Uterus (tissue), 4 donors: Measurements from ENCODE around the gene ARHGEF16. TPM values are rescaled to one million over a fixed set of nuclear protein-coding genes. Genes with fewer than 3 reads are reported as not detected.

Experiments used
- DNase-seq, 2 donors: peaks; one replicate each; pipeline ENCODE4 v3.0.0-alpha.2; 2019 to 2020
- H3K27ac ChIP-seq, 2 donors: fragments of 200-600 bp; sonication (generic); 1 replicate in 1 of 2; 2 replicates in 1 of 2; pipeline ENCODE4 v1.5.1; 2016 to 2018
- H3K27me3 ChIP-seq, 2 donors: fragments of 200-600 bp; sonication (generic); one replicate each; pipeline ENCODE4 v1.5.1; 2018 to 2019; ENCODE audit warnings: control low read depth in 1 of 2
- H3K36me3 ChIP-seq, 2 donors: fragments of 200-600 bp; sonication (generic); one replicate each; pipeline ENCODE4 v1.5.1; 2019; ENCODE audit warnings: control low read depth in 1 of 2
- H3K4me1 ChIP-seq, 2 donors: fragments of 200-600 bp; sonication (generic); one replicate each; pipeline ENCODE4 v1.5.1; 2018 to 2019; ENCODE audit warnings: control low read depth in 1 of 2
- H3K4me3 ChIP-seq, 2 donors: fragments of 200-600 bp; sonication (generic); 1 replicate in 1 of 2; 2 replicates in 1 of 2; pipeline ENCODE4 v1.5.1; 2018 to 2019; ENCODE audit warnings: mild to moderate bottlenecking in 1 of 2
- H3K9me3 ChIP-seq, 2 donors: fragments of 200-600 bp; sonication (generic); one replicate each; pipeline ENCODE4 v1.5.1; 2019; ENCODE audit warnings: control low read depth in 1 of 2
- CTCF ChIP-seq, 4 experiments: fragments of 200-600 bp in 2 of 4; fragments of 450-650 bp in 2 of 4; sonication (generic) in 2 of 4; IDR thresholded peaks; one replicate each; pipeline ENCODE4 v1.5.1; 2016 to 2019; ENCODE audit warnings: antibody characterized with exemption in 4 of 4, mild to moderate bottlenecking in 2 of 4, moderate library complexity in 1 of 4
- POLR2A ChIP-seq, 2 donors: fragments of 450-650 bp; IDR thresholded peaks; one replicate each; pipeline ENCODE4 v1.6.1; 2016; ENCODE audit warnings: antibody characterized with exemption in 2 of 2, mild to moderate bottlenecking in 1 of 2, moderate library complexity in 1 of 2
- intact Hi-C: fragments of 100-400 bp; cut with DNase I; formaldehyde crosslinking; loops from one replicate; pipeline ENCODE4 v1.15.1; 2023; ENCODE audit warnings: low total_unique reads
- total RNA-seq, 4 donors: library from RNA; depleted of rRNA in 3 of 4; stranded (reverse); fragments of >200 nt in 3 of 4; gene quantifications; one replicate each; pipeline versions ENCODE4 v1.1.0 to v1.2.4, GENCODE V29; 2014 to 2023
- donor health status: DM: yes; HTN: yes; CAD: no.

ARHGEF16 gene
- total RNA-seq, 4 donors from 2014 or later: 0.29 to 2.3 (median 1.2) TPM; not detected in 1

- DNase-seq: no peak
- Histone ChIP-seq H3K27ac (no peak overlapping the region), H3K9me3 (no peaks in the 10 kb centered on the region), H3K4me3 (no peak overlapping the region), H3K4me1 (peaks cover 0 to 13% of the 10 kb centered on the region in 2 donors), H3K27me3 (peaks cover 6% of the 10 kb centered on the region in 2 donors), H3K36me3 (no peaks in the 10 kb centered on the region)
- TF ChIP-seq POLR2A (IDR thresholded peaks at IDR 0.05) (no peak), CTCF (IDR thresholded peaks at IDR 0.05) (no peak)
- intact Hi-C loops: no loop called here
Measured at GRCh38 chr1:3456964-3457909, 2.8 kb downstream of the ARHGEF16 start.

- intact Hi-C loops: no loop called here
- DNase-seq: no peak
- no peaks in the 10 kb centered on the region for H3K9me3 ChIP-seq
- no peak overlapping the region for H3K4me3 ChIP-seq
- H3K27ac ChIP-seq: no peak overlapping the region
- H3K27me3 ChIP-seq: peaks cover 6% of the 10 kb centered on the region in 2 donors
- H3K4me1 ChIP-seq: peaks cover 0 to 13% of the 10 kb centered on the region in 2 donors
- no peaks in the 10 kb centered on the region for H3K36me3 ChIP-seq
- no peak for TF ChIP-seq CTCF (IDR thresholded peaks at IDR 0.05)
Measured at GRCh38 chr1:3457910-3458883, 3.7 kb downstream of the ARHGEF16 start.

DNA sequence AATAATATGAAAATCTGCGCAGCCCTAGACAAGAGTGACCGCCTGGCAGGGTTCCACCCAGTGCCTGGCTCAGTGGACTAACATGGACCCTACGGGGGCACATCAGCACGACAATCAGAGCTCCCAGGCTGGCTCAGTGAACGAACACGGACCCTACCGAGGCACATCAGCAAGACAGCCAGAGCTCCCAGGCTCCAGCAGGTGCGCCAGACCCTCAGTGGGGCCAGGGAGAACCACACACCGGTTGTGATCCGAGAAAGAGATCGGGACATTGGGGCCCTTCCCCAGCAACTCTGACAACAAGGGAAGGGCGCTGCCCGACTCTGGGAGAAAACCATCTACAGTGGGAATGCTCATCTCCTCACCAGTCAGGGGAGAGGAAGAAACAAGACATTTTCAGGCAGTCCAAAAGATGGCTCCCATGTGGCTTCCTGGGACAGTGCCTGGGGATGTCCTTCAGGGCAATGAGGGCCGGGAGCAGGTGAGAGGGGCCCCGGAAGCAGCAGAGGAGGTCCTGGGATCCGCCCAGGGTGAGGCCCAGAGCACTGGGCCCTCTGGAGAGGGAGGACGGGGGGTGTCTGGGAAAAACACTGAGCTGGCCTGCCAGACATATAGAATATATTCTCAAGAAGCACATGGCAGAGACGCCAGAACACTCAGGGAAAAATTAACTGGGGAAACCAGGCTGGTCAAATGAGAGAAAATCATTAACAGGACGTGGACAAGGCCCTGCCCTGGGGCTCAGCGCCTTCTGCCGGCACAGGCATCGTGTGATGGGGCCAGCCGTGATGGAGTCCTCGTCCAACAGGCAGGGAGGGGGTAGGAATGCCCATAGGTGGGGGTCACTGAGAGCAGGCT lies 4.8 kb downstream of the ARHGEF16 start:
- Histone ChIP-seq H3K36me3 (no peaks in the 10 kb centered on the region), H3K4me3 (no peak overlapping the region), H3K9me3 (no peaks in the 10 kb centered on the region), H3K27ac (no peak overlapping the region), H3K27me3 (peaks cover 0 to 6% of the 10 kb centered on the region in 2 donors), H3K4me1 (peaks cover 0 to 9% of the 10 kb centered on the region in 2 donors)
- TF ChIP-seq CTCF (IDR thresholded peaks at IDR 0.05): no peak
- no peak for TF ChIP-seq POLR2A (IDR thresholded peaks at IDR 0.05)
- intact Hi-C loops: no loop called here
- no peak for DNase-seq

- Histone ChIP-seq H3K4me1 (peaks cover 0 to under 1% of the 10 kb centered on the region in 2 donors), H3K4me3 (no peak overlapping the region), H3K36me3 (no peaks in the 10 kb centered on the region), H3K27me3 (peaks cover 0 to under 1% of the 10 kb centered on the region in 2 donors), H3K27ac (no peak overlapping the region), H3K9me3 (no peaks in the 10 kb centered on the region)
- DNase-seq: no peak
- intact Hi-C loops: no loop called here
- no peak for TF ChIP-seq POLR2A (IDR thresholded peaks at IDR 0.05)
- TF ChIP-seq CTCF (IDR thresholded peaks at IDR 0.05): no peak
Measured at GRCh38 chr1:3459940-3460671, 5.6 kb downstream of the ARHGEF16 start.
